HepG2 (cell line): ENCODE data around the gene LRRC4C. TPM values are rescaled to one million over a fixed set of nuclear protein-coding genes. Genes with fewer than 3 reads are reported as not detected.

Experiments
- ATAC-seq: fragments of 200-7000 bp; cut with Tn5 transposase; 3 replicates; pipeline ENCODE4 v1.9.1; 2020; ENCODE audit warnings: mild to moderate bottlenecking, moderate library complexity
- BruUV-seq: library from RNA; stranded (reverse); fragments of 400-500 nt; replicated peaks from 2 replicates; lab custom pipeline; 2021; lab: Mats Ljungman, UMichigan
- CTCF ChIA-PET: fragments of 300-600 bp; formaldehyde crosslinking; extraction: SDS; loops from one replicate; lab custom pipeline; 2021; ENCODE audit warnings: low total read pairs, inconsistent platforms, low intra/inter-chr PET ratio; lab: Yijun Ruan, JAX
- POLR2A ChIA-PET: fragments of 350-600 bp; sonication (Branson Sonifier 250); formaldehyde crosslinking; loops from one replicate; lab custom pipeline; 2020; ENCODE audit warnings: antibody characterized with exemption, inconsistent platforms; lab: Yijun Ruan, JAX
- DNase-seq: peaks from one replicate; pipeline ENCODE4 v3.0.0-alpha.2; 2015; ENCODE audit warnings: low spot score
- FAIRE-seq: peaks from 3 replicates; lab custom pipeline; 2011; peaks lifted over from hg19 to GRCh38; lab: Jason Lieb, UNC
- H2AFZ ChIP-seq: one replicate; pipeline ENCODE4 v1.6.1; 2011; ENCODE audit warnings: low read length, inconsistent platforms
- H3K27ac ChIP-seq: fragments of 300-600 bp; 3 replicates; pipeline ENCODE4 v1.8.0; 2011; ENCODE audit warnings: mixed run types, mild to moderate bottlenecking, mixed read lengths, low read length, inconsistent platforms; ENCODE audit not compliant: insufficient read depth; ENCODE audit errors: extremely low read length
- H3K27me3 ChIP-seq, 2 experiments: fragments of 200-600 bp in 1 of 2; 2 replicates in 1 of 2; 3 replicates in 1 of 2; pipeline versions ENCODE4 v1.6.0 to v1.8.0; 2011; ENCODE audit warnings: low read length in 2 of 2, mild to moderate bottlenecking in 2 of 2, moderate library complexity in 2 of 2, inconsistent platforms in 1 of 2; ENCODE audit not compliant: insufficient read depth in 2 of 2, control insufficient read depth in 1 of 2
- H3K36me3 ChIP-seq, 2 experiments: fragments of 200-600 bp in 1 of 2; replicated peaks in 1 of 2; 2 replicates in 1 of 2; 3 replicates in 1 of 2; pipeline versions ENCODE4 v1.5.1 to v1.8.0; 2011; ENCODE audit warnings: low read length in 2 of 2, inconsistent platforms in 1 of 2; ENCODE audit not compliant: insufficient read depth in 2 of 2, control insufficient read depth in 1 of 2
- H3K4me1 ChIP-seq: 2 replicates; pipeline ENCODE4 v1.5.1; 2012; ENCODE audit warnings: low read length, inconsistent platforms; ENCODE audit not compliant: insufficient read depth
- H3K4me2 ChIP-seq: 2 replicates; pipeline ENCODE4 v1.6.0; 2011; ENCODE audit warnings: low read depth, low read length, inconsistent platforms
- H3K4me3 ChIP-seq, 3 experiments: fragments of 200-600 bp in 1 of 3; sonication (generic), shearing (Covaris generic) in 1 of 3; replicated peaks in 1 of 3; 2 replicates each; pipeline ENCODE4 v1.5.1; 2011 to 2016; ENCODE audit warnings: low read length in 3 of 3, inconsistent platforms in 2 of 3, low read depth in 2 of 3, mild to moderate bottlenecking in 2 of 3, control low read depth in 1 of 3, mixed read lengths in 1 of 3; ENCODE audit not compliant: insufficient read depth in 1 of 3
- H3K79me2 ChIP-seq: one replicate; pipeline ENCODE4 v1.6.1; 2011; ENCODE audit warnings: low read length, inconsistent platforms; ENCODE audit not compliant: insufficient read depth
- H3K9ac ChIP-seq: 2 replicates; pipeline ENCODE4 v1.6.0; 2011; ENCODE audit warnings: mild to moderate bottlenecking, low read depth, low read length, inconsistent platforms; ENCODE audit not compliant: insufficient read depth
- H3K9me3 ChIP-seq: 2 replicates; pipeline ENCODE4 v1.5.1; 2012; ENCODE audit warnings: mild to moderate bottlenecking, low read length
- H4K20me1 ChIP-seq: 2 replicates; pipeline ENCODE4 v1.6.0; 2011; ENCODE audit warnings: inconsistent platforms, mild to moderate bottlenecking, low read length, moderate library complexity; ENCODE audit not compliant: insufficient read depth
- ARID5B ChIP-seq: IDR thresholded peaks from 2 replicates; pipeline ENCODE4 v1.4.0; 2020; ENCODE audit warnings: mild to moderate bottlenecking, missing genetic modification reagents
- ISX ChIP-seq: sonication (generic); formaldehyde crosslinking; conservative IDR thresholded peaks from 2 replicates; pipeline ENCODE4 v1.5.0; 2020; ENCODE audit warnings: missing genetic modification reagents
- PITX1 ChIP-seq: sonication (generic); formaldehyde crosslinking; IDR thresholded peaks from 2 replicates; pipeline ENCODE4 v1.5.1; 2020; ENCODE audit warnings: mild to moderate bottlenecking, missing genetic modification reagents
- RBFOX2 ChIP-seq: fragments of 200-400 bp; formaldehyde crosslinking; IDR thresholded peaks from 2 replicates; pipeline ENCODE4 v1.6.1; 2017; ENCODE audit warnings: low read depth, mild to moderate bottlenecking, low read length
- ZNF879 ChIP-seq: sonication (generic); formaldehyde crosslinking; IDR thresholded peaks from 2 replicates; pipeline ENCODE4 v1.8.1; 2023; ENCODE audit warnings: missing genetic modification reagents
- WGBS: methylation state at CpG from one replicate; pipeline ENCODE4 v1.1.6; 2017; ENCODE audit warnings: low lambda C conversion rate; 5-methylcytosine and 5-hydroxymethylcytosine counted together
- in situ Hi-C: cut with HindIII; loops from 2 replicates; pipeline ENCODE4 v1.10.0; 2017; ENCODE audit warnings: low pct_unique_long_range_greater_than_20kb; ENCODE audit not compliant: extremely low pct_ligation_motif_present
- intact Hi-C: fragments of 100-400 bp; cut with micrococcal nuclease; formaldehyde crosslinking; loops from one replicate; pipeline ENCODE4 v1.10.0; 2022; ENCODE audit not compliant: unreplicated experiment
- polyA plus RNA-seq, 8 experiments: library from polyadenylated mRNA; depleted of rRNA in 3 of 8; stranded (reverse) in 7 of 8; unstranded in 1 of 8; fragments of >200 nt; fragmentation: Illumina TruSeq in 4 of 8; extraction: Trizol in 4 of 8; gene quantifications; 2 replicates each; pipeline versions ENCODE4 v1.2.1 to v1.2.3, GENCODE V29; 2011 to 2016; ENCODE audit warnings: low read depth in 4 of 8, missing spikeins in 1 of 8, mixed read lengths in 1 of 8; ENCODE audit not compliant: insufficient read depth in 1 of 8
- total RNA-seq, 5 experiments: library from RNA; depleted of rRNA; stranded (reverse); fragments of >200 nt; fragmentation: Illumina TruSeq; extraction: Trizol; gene quantifications; 2 replicates each; pipeline ENCODE4 v1.2.3, GENCODE V29; 2016; ENCODE audit warnings: low read depth in 1 of 5
- TF ChIP-seq, protein P1 (sequence below): sonication (generic); formaldehyde crosslinking; IDR thresholded peaks from 2 replicates; pipeline ENCODE4 v1.5.1; 2020; ENCODE audit warnings: mild to moderate bottlenecking, missing genetic modification reagents, moderate library complexity

Gene LRRC4C
- total and polyA plus RNA-seq, 2 of the 13 experiments (the other 11 are each of a cell fraction or from before 2014, with no cell fraction given): not detected

- H4K20me1 ChIP-seq: no peaks in the 10 kb centered on the region
- no peak overlapping the region for H3K4me3 ChIP-seq
- WGBS: 10% methylated on average over 5 of the region's 5 CpGs
- ChIA-PET POLR2A (no interaction called here), CTCF (no interaction called here)
- no peaks in the 10 kb centered on the region for H3K4me1 ChIP-seq
- TF ChIP-seq ARID5B (CRISPR knock-in tag) (no peak), ISX (no peak), ZNF879 (CRISPR knock-in tag) (no peak), PITX1 (no peak), RBFOX2 (no peak)
- TF ChIP-seq, protein P1, sequence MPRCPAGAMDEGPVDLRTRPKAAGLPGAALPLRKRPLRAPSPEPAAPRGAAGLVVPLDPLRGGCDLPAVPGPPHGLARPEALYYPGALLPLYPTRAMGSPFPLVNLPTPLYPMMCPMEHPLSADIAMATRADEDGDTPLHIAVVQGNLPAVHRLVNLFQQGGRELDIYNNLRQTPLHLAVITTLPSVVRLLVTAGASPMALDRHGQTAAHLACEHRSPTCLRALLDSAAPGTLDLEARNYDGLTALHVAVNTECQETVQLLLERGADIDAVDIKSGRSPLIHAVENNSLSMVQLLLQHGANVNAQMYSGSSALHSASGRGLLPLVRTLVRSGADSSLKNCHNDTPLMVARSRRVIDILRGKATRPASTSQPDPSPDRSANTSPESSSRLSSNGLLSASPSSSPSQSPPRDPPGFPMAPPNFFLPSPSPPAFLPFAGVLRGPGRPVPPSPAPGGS (CRISPR knock-in tag): no peak
- H3K79me2 ChIP-seq: no peaks in the 10 kb centered on the region
- no peak overlapping the region for H3K9ac ChIP-seq
- intact Hi-C loops (no loop called here), in situ Hi-C loops (no loop called here)
- no peaks in the 10 kb centered on the region for H3K36me3 ChIP-seq
- H3K4me2 ChIP-seq: no peak overlapping the region
- no peaks in the 10 kb centered on the region for H3K27me3 ChIP-seq
- H3K9me3 ChIP-seq: no peaks in the 10 kb centered on the region
- DNase-seq (no peak), ATAC-seq (no peak), FAIRE-seq (no peak)
- no TSS peak for BruUV-seq
- no peak overlapping the region for H2AFZ ChIP-seq
- H3K27ac ChIP-seq: no peak overlapping the region
These were observed 152.0 kb downstream of the LRRC4C start for GRCh38 chr11:41307296-41308080.
